PFSK-1 (cell line): ENCODE data around the gene DERA.

ENCODE experiments used
- POLR2AphosphoS5 ChIP-seq: IDR thresholded peaks from 2 replicates; pipeline ENCODE4 v1.6.1; 2012; ENCODE audit warnings: low read depth, mild to moderate bottlenecking, control low read depth, low read length, moderate library complexity
- REST ChIP-seq, 2 experiments: IDR thresholded peaks; 2 replicates each; pipeline versions ENCODE4 v1.6.1 to v1.8.0; 2011 to 2012; ENCODE audit warnings: low read depth in 2 of 2, low read length in 2 of 2, control low read depth in 1 of 2, inconsistent platforms in 1 of 2, mild to moderate bottlenecking in 1 of 2, moderate library complexity in 1 of 2; ENCODE audit not compliant: insufficient read depth in 1 of 2
- SIN3A ChIP-seq: IDR thresholded peaks from 2 replicates; pipeline ENCODE4 v1.6.1; 2012; ENCODE audit warnings: mild to moderate bottlenecking, low read length, moderate library complexity, borderline replicate concordance; ENCODE audit not compliant: insufficient read depth
- TAF1 ChIP-seq: IDR thresholded peaks from 2 replicates; pipeline ENCODE4 v1.6.1; 2012; ENCODE audit warnings: low read length, control low read depth, borderline replicate concordance; ENCODE audit not compliant: insufficient read depth

GRCh38 chr12:15996254-15996653, 85.1 kb downstream of the DERA start:
- no peak for TF ChIP-seq REST (IDR thresholded peaks at IDR 0.05; ENCODE audit: insufficient read depth in 1 of 2, low read depth in 2 of 2, low read length in 2 of 2)
- TF ChIP-seq TAF1: no peak
- TF ChIP-seq POLR2AphosphoS5: no peak
- TF ChIP-seq SIN3A: no peak
